ENCODE data around the gene GASK1A.
"Not testable (repeated sequence)": the region's sequence is repeated elsewhere in the genome, so short reads cannot be mapped to it uniquely, and the experiment has no call there.

GASK1A gene

GRCh38 chr3:43032646-43033628 lies 53.8 kb downstream of the GASK1A start:
- no peak for DNase-seq (ENCODE audit: low spot score)

- no peak for DNase-seq (ENCODE audit: low spot score)
Measured at GRCh38 chr3:43034200-43034599, 55.1 kb downstream of the GASK1A start.

- no peak for DNase-seq (ENCODE audit: low spot score)
Measured at GRCh38 chr3:43034911-43035310, 55.8 kb downstream of the GASK1A start.

GRCh38 chr3:43035801-43036365 lies 56.8 kb downstream of the GASK1A start:
- no peak for DNase-seq (ENCODE audit: low spot score)

- DNase-seq (ENCODE audit: low spot score) = no peak
Measured at GRCh38 chr3:43036621-43037423, 57.7 kb downstream of the GASK1A start.

- no peak for DNase-seq (ENCODE audit: low spot score)
Measured at GRCh38 chr3:43038010-43038409, 58.9 kb downstream of the GASK1A start.

- no peak for DNase-seq (ENCODE audit: low spot score)
Measured at GRCh38 chr3:43041517-43041916, 62.4 kb downstream of the GASK1A start.

GRCh38 chr3:43043071-43043766 lies 64.1 kb downstream of the GASK1A start:
- DNase-seq (ENCODE audit: low spot score) = no peak

GRCh38 chr3:43043793-43044192 lies 64.7 kb downstream of the GASK1A start:
- no peak for DNase-seq (ENCODE audit: low spot score)

- not testable (repeated sequence) for DNase-seq (ENCODE audit: low spot score)
Measured at GRCh38 chr3:43045079-43045478, 66.0 kb downstream of the GASK1A start.

GRCh38 chr3:43046583-43046982 lies 67.5 kb downstream of the GASK1A start:
- DNase-seq (ENCODE audit: low spot score) = no peak

- no peak for DNase-seq (ENCODE audit: low spot score)
Measured at GRCh38 chr3:43048470-43048869, 69.4 kb downstream of the GASK1A start.

- DNase-seq (ENCODE audit: low spot score) = no peak
Measured at GRCh38 chr3:43053291-43053690, 74.2 kb downstream of the GASK1A start.

- no peak for DNase-seq (ENCODE audit: low spot score)
Measured at GRCh38 chr3:43054754-43055153, 75.6 kb downstream of the GASK1A start.

GRCh38 chr3:43055393-43055792 lies 76.3 kb downstream of the GASK1A start:
- no peak for DNase-seq (ENCODE audit: low spot score)

GRCh38 chr3:43055806-43056770 lies 77.0 kb downstream of the GASK1A start:
- no peak for DNase-seq (ENCODE audit: low spot score)

GRCh38 chr3:43059456-43059855 lies 80.3 kb downstream of the GASK1A start:
- DNase-seq (ENCODE audit: low spot score) = no peak

GRCh38 chr3:43061101-43061895 lies 82.2 kb downstream of the GASK1A start:
- DNase-seq (ENCODE audit: low spot score) = no peak

GRCh38 chr3:43062040-43062563 lies 83.0 kb downstream of the GASK1A start:
- DNase-seq (ENCODE audit: low spot score) = no peak

All from hematopoietic multipotent progenitor cell treated with erythropoietin and hydrocortisone succinate and interleukin-3 and kit ligand, for 15 days (in vitro differentiated cells).